Liver (tissue), 9 donors: ENCODE results near the gene HDAC5. TPM values are rescaled to one million over a fixed set of nuclear protein-coding genes. Genes with fewer than 3 reads are reported as not detected.

Experiments used
- DNase-seq: peaks from one replicate; pipeline ENCODE4 v3.0.0-alpha.2; 2017; ENCODE audit warnings: low spot score
- H3K27ac ChIP-seq, 2 donors: one replicate each; pipeline ENCODE4 v1.7.0; 2013; ENCODE audit warnings: inconsistent platforms in 2 of 2, low read length in 2 of 2, control low read depth in 1 of 2, low read depth in 1 of 2, mild to moderate bottlenecking in 1 of 2
- H3K27me3 ChIP-seq, 4 donors: one replicate each; pipeline versions ENCODE4 v1.6.1 to v1.7.0; 2013; ENCODE audit warnings: low read length in 3 of 4, inconsistent platforms in 1 of 4, mild to moderate bottlenecking in 1 of 4, moderate library complexity in 1 of 4; ENCODE audit not compliant: control insufficient read depth in 4 of 4, insufficient read depth in 4 of 4
- H3K36me3 ChIP-seq, 4 donors: one replicate each; pipeline versions ENCODE4 v1.6.1 to v1.7.0; 2013; ENCODE audit warnings: low read length in 3 of 4, mild to moderate bottlenecking in 3 of 4, low read depth in 1 of 4, moderate library complexity in 1 of 4; ENCODE audit not compliant: control insufficient read depth in 4 of 4, insufficient read depth in 3 of 4
- H3K4me1 ChIP-seq, 4 donors: one replicate each; pipeline versions ENCODE4 v1.6.1 to v1.7.0; 2013; ENCODE audit warnings: low read length in 3 of 4, mild to moderate bottlenecking in 3 of 4, moderate library complexity in 1 of 4; ENCODE audit not compliant: control insufficient read depth in 4 of 4, insufficient read depth in 4 of 4
- H3K4me3 ChIP-seq, 3 donors: one replicate each; pipeline versions ENCODE4 v1.6.1 to v1.7.0; 2013; ENCODE audit warnings: low read length in 3 of 3, control low read depth in 1 of 3, low read depth in 1 of 3, mild to moderate bottlenecking in 1 of 3
- H3K9ac ChIP-seq, 2 donors: one replicate each; pipeline ENCODE4 v1.7.0; 2013; ENCODE audit warnings: low read length in 2 of 2, mild to moderate bottlenecking in 2 of 2, moderate library complexity in 2 of 2, control low read depth in 1 of 2, low read depth in 1 of 2
- H3K9me3 ChIP-seq, 4 donors: one replicate each; pipeline versions ENCODE4 v1.6.1 to v1.7.0; 2013; ENCODE audit warnings: low read length in 3 of 4; ENCODE audit not compliant: control insufficient read depth in 4 of 4
- FOXA1 ChIP-seq: IDR thresholded peaks from 2 replicates; pipeline ENCODE4 v1.6.1; 2016; ENCODE audit warnings: antibody characterized with exemption
- GABPA ChIP-seq, 2 donors: IDR thresholded peaks in 1 of 2; conservative IDR thresholded peaks in 1 of 2; 2 replicates each; pipeline ENCODE4 v1.6.1; 2016; ENCODE audit warnings: antibody characterized with exemption in 2 of 2, mild to moderate bottlenecking in 1 of 2, moderate library complexity in 1 of 2
- HNF4A ChIP-seq, 2 donors: conservative IDR thresholded peaks; 2 replicates each; pipeline ENCODE4 v1.6.1; 2016; ENCODE audit warnings: antibody characterized with exemption in 2 of 2, mild to moderate bottlenecking in 2 of 2
- HNF4G ChIP-seq: IDR thresholded peaks from 2 replicates; pipeline ENCODE4 v1.6.1; 2016; ENCODE audit warnings: antibody characterized with exemption
- RAD21 ChIP-seq, 2 donors: IDR thresholded peaks; 2 replicates each; pipeline ENCODE4 v1.6.1; 2016; ENCODE audit warnings: antibody characterized with exemption in 2 of 2, mild to moderate bottlenecking in 2 of 2
- REST ChIP-seq: IDR thresholded peaks from 2 replicates; pipeline ENCODE4 v1.6.1; 2016; ENCODE audit warnings: antibody characterized with exemption, mild to moderate bottlenecking
- RXRA ChIP-seq, 2 donors: IDR thresholded peaks; 2 replicates each; pipeline ENCODE4 v1.6.1; 2017 to 2018; ENCODE audit warnings: antibody characterized with exemption in 2 of 2, mild to moderate bottlenecking in 1 of 2
- YY1 ChIP-seq: IDR thresholded peaks from 2 replicates; pipeline ENCODE4 v1.6.1; 2016; ENCODE audit warnings: antibody characterized with exemption, mild to moderate bottlenecking
- WGBS: extraction: QIAGEN DNeasy Blood & Tissue Kit; methylation state at CpG from one replicate; pipeline ENCODE4 v1.1.7; 2013; 5-methylcytosine and 5-hydroxymethylcytosine counted together
- polyA plus RNA-seq, 2 donors: library from polyadenylated mRNA; stranded (reverse) in 1 of 2; unstranded in 1 of 2; fragments of 200-250 nt in 1 of 2; fragments of >200 nt in 1 of 2; fragmentation: Nextera tagmentation in 1 of 2; extraction: Ambion mirVana in 1 of 2; gene quantifications; one replicate each; pipeline versions ENCODE4 v1.2.1 to v1.2.3, GENCODE V29; 2013 to 2015
- total RNA-seq, 2 donors: library from RNA; depleted of rRNA; stranded (reverse); fragments of >200 nt; gene quantifications; one replicate each; pipeline ENCODE4 v1.2.3, GENCODE V29; 2014
- TF ChIP-seq, protein P1 (sequence below): IDR thresholded peaks from 2 replicates; pipeline ENCODE4 v1.6.1; 2016; ENCODE audit warnings: antibody characterized with exemption
- TF ChIP-seq, protein P2 (sequence below): fragments of 150-350 bp; IDR thresholded peaks from 2 replicates; pipeline ENCODE4 v1.5.1; 2017; ENCODE audit warnings: improper control_type of control experiment, low read depth, low read length; ENCODE audit not compliant: missing input control
- donor health status: healthy.
- donor health status: healthy.
- donor health status: healthy.
- donor health status: healthy.
- donor health status: healthy.

HDAC5 gene
- total and polyA plus RNA-seq, 4 donors = 5.8 to 20.3 (median 14.4) TPM

DNA sequence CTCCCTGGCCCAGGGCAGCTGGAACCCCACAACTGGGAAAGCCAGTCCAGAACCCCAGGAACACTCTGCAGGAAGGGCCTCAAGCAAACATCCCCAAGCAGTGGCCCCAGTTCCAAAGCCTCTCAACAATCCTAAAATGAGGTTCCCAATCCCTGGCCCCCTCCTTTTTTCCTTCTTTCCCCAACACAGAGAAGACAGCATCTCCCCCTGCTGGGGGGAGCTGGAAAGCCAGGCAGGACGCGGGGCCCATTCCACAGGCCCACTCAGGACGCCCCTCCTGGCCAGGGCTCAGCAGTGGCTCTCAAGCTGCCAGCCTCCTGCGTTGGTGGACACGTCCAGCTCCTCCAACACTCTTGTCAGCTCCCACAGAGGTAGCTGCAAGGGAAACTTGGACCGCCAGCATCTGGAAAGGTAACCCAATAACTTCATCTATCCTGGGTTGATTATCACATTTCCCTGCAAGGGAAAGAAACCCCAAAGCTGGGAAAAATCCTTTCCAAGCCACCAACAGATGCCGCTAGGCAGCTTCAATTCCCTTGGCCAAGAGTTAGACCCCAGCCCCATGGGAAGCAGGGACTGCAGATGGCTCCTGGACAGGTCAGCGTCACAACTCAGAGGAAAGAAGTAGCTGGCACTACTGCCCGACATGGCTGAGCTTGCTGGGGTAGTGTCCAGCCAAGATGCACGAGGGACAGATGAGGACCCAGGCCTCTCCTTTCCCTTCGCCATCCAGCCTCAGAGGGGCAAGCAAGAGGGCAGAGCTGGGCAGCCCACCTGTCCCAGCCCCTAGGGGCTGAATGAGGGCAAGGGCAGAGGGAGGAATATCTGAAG lies 7.6 kb downstream of the HDAC5 start:
- no peak overlapping the region for H3K4me3 ChIP-seq
- WGBS = 64% methylated on average over 11 of the region's 11 CpGs
- no peak overlapping the region for H3K27ac ChIP-seq
- no peaks in the 10 kb centered on the region for H3K36me3 ChIP-seq
- no peak for TF ChIP-seq HNF4A (conservative IDR thresholded peaks at IDR 0.05)
- no peak for TF ChIP-seq RXRA (IDR thresholded peaks at IDR 0.05)
- TF ChIP-seq FOXA1 = no peak
- TF ChIP-seq YY1 = no peak
- TF ChIP-seq, protein P1, sequence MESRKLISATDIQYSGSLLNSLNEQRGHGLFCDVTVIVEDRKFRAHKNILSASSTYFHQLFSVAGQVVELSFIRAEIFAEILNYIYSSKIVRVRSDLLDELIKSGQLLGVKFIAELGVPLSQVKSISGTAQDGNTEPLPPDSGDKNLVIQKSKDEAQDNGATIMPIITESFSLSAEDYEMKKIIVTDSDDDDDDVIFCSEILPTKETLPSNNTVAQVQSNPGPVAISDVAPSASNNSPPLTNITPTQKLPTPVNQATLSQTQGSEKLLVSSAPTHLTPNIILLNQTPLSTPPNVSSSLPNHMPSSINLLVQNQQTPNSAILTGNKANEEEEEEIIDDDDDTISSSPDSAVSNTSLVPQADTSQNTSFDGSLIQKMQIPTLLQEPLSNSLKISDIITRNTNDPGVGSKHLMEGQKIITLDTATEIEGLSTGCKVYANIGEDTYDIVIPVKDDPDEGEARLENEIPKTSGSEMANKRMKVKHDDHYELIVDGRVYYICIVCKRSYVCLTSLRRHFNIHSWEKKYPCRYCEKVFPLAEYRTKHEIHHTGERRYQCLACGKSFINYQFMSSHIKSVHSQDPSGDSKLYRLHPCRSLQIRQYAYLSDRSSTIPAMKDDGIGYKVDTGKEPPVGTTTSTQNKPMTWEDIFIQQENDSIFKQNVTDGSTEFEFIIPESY = no peak
- no peak for TF ChIP-seq GABPA (IDR thresholded peaks at IDR 0.05 in 1 of 2, conservative IDR thresholded peaks at IDR 0.05 in 1 of 2)
- peak; percentile 75 to 86 for TF ChIP-seq RAD21 (IDR thresholded peaks at IDR 0.05)
- TF ChIP-seq, protein P2, sequence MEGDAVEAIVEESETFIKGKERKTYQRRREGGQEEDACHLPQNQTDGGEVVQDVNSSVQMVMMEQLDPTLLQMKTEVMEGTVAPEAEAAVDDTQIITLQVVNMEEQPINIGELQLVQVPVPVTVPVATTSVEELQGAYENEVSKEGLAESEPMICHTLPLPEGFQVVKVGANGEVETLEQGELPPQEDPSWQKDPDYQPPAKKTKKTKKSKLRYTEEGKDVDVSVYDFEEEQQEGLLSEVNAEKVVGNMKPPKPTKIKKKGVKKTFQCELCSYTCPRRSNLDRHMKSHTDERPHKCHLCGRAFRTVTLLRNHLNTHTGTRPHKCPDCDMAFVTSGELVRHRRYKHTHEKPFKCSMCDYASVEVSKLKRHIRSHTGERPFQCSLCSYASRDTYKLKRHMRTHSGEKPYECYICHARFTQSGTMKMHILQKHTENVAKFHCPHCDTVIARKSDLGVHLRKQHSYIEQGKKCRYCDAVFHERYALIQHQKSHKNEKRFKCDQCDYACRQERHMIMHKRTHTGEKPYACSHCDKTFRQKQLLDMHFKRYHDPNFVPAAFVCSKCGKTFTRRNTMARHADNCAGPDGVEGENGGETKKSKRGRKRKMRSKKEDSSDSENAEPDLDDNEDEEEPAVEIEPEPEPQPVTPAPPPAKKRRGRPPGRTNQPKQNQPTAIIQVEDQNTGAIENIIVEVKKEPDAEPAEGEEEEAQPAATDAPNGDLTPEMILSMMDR = peak; percentile 66
- H3K9ac ChIP-seq = no peak overlapping the region
- H3K9me3 ChIP-seq = no peaks in the 10 kb centered on the region
- peaks cover 9 to 45% (median 21%) of the 10 kb centered on the region in 4 donors for H3K4me1 ChIP-seq
- DNase-seq = no peak
- no peaks in the 10 kb centered on the region for H3K27me3 ChIP-seq

DNA sequence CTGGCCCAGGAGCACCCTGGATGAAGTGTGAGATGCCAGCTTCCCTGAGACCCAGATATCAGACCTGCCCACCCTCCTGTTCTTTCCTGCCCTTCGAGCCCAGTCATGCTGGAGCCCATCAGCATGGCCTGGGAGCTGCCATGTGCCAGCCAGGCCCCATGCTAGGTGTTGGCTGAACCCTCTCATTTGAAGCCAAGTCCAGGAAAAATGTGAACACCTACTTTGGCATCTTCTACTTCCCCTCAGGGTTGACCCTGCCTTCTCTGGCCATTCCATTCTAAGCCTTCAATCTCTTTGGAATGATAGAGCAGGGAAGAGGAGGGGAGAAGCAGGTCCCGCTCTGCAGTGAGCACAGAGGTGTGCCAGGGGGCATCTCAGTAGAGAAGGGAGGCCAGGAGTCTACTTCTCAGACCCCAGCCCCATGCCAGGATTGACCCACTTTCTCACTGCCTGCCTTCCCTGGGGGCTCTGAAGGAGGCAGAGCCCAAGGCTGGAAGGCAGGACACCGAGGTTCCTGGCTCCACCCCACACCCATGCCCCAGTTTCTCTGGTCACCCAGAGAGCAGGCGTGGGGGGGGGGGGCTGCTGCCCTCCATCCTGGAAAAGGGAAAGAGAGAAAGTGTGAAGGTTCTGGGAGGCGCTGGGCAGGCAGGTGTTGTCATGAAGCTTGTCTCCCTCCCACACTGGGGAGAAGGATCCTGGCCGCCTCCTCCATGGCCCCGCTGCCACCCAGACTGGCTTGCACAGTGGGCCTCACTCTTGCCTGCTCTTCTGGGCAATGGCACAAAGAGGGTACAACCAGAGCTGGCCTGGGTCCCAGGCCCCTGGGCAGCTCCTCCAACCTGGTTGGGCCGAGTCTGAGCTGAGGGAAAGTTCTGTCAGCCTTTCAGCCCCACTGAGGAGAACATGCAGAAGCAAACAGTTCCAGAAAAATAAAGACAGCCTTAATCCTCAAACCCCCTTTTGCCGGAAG lies 9.3 kb downstream of the HDAC5 start:
- WGBS = 92% methylated on average over 9 of the region's 9 CpGs
- TF ChIP-seq FOXA1 = no peak
- TF ChIP-seq HNF4G = no peak
- no peak for TF ChIP-seq RAD21 (IDR thresholded peaks at IDR 0.05)
- no peak for TF ChIP-seq GABPA (IDR thresholded peaks at IDR 0.05 in 1 of 2, conservative IDR thresholded peaks at IDR 0.05 in 1 of 2)
- no peak for TF ChIP-seq REST
- DNase-seq = no peak
- Histone ChIP-seq H3K9ac (no peak overlapping the region), H3K27me3 (no peaks in the 10 kb centered on the region), H3K4me1 (peaks cover 23 to 62% (median 36%) of the 10 kb centered on the region in 4 donors), H3K4me3 (no peak overlapping the region), H3K27ac (no peak overlapping the region), H3K36me3 (no peaks in the 10 kb centered on the region), H3K9me3 (no peaks in the 10 kb centered on the region)
